ENCODE results near the gene CDH15. TPM values are rescaled to one million over a fixed set of nuclear protein-coding genes. Genes with fewer than 3 reads are reported as not detected.
A peak's percentile ranks its signal among the peaks of the same experiment; 100 is the strongest.
"Not testable (repeated sequence)": the region's sequence is repeated elsewhere in the genome, so short reads cannot be mapped to it uniquely, and the experiment has no call there.

CDH15 gene
- polyA plus RNA-seq, 1 donor: 1.1 TPM

- no CpG with 5 or more reads among the region's 10 CpGs for WGBS (ENCODE audit: insufficient coverage, low lambda C conversion rate)
- H3K27ac ChIP-seq (ENCODE audit: low read length): no peak overlapping the region
- H3K9me3 ChIP-seq (ENCODE audit: control insufficient read depth, low read depth, low read length): peaks cover 20% of the 10 kb centered on the region
- no peak overlapping the region for H3K4me3 ChIP-seq (ENCODE audit: low read length)
- DNase-seq: no peak
- H3K36me3 ChIP-seq (ENCODE audit: control insufficient read depth, insufficient read depth, low read length): peaks cover 75% of the 10 kb centered on the region
- no peaks in the 10 kb centered on the region for H3K4me1 ChIP-seq (ENCODE audit: control insufficient read depth, insufficient read depth, low read length)
- no peaks in the 10 kb centered on the region for H3K27me3 ChIP-seq (ENCODE audit: control insufficient read depth, insufficient read depth, low read length)
These were observed 53.1 kb downstream of the CDH15 start for GRCh38 chr16:89224665-89225064.

GRCh38 chr16:89230255-89230654, 58.7 kb downstream of the CDH15 start:
- Histone ChIP-seq H3K36me3 (ENCODE audit: control insufficient read depth, insufficient read depth, low read length) (peaks cover 75% of the 10 kb centered on the region), H3K4me3 (ENCODE audit: low read length) (no peak overlapping the region), H3K9me3 (ENCODE audit: control insufficient read depth, low read depth, low read length) (peaks cover 33% of the 10 kb centered on the region), H3K4me1 (ENCODE audit: control insufficient read depth, insufficient read depth, low read length) (no peaks in the 10 kb centered on the region), H3K27ac (ENCODE audit: low read length) (no peak overlapping the region), H3K27me3 (ENCODE audit: control insufficient read depth, insufficient read depth, low read length) (no peaks in the 10 kb centered on the region)
- no CpG with 5 or more reads among the region's 14 CpGs for WGBS (ENCODE audit: insufficient coverage, low lambda C conversion rate)
- DNase-seq: no peak

- Histone ChIP-seq H3K4me1 (ENCODE audit: control insufficient read depth, insufficient read depth, low read length) (no peaks in the 10 kb centered on the region), H3K27me3 (ENCODE audit: control insufficient read depth, insufficient read depth, low read length) (no peaks in the 10 kb centered on the region), H3K9me3 (ENCODE audit: control insufficient read depth, low read depth, low read length) (peaks cover 23% of the 10 kb centered on the region), H3K27ac (ENCODE audit: low read length) (no peak overlapping the region), H3K4me3 (ENCODE audit: low read length) (no peak overlapping the region), H3K36me3 (ENCODE audit: control insufficient read depth, insufficient read depth, low read length) (peaks cover 58% of the 10 kb centered on the region)
- no peak for DNase-seq
- WGBS (ENCODE audit: insufficient coverage, low lambda C conversion rate): no CpG with 5 or more reads among the region's 2 CpGs
These were observed 60.6 kb downstream of the CDH15 start for GRCh38 chr16:89232107-89232506.

GRCh38 chr16:89233678-89234490, 62.3 kb downstream of the CDH15 start:
- Histone ChIP-seq H3K9me3 (ENCODE audit: control insufficient read depth, low read depth, low read length) (peaks cover 13% of the 10 kb centered on the region), H3K4me3 (ENCODE audit: low read length) (no peak overlapping the region), H3K4me1 (ENCODE audit: control insufficient read depth, insufficient read depth, low read length) (no peaks in the 10 kb centered on the region), H3K27me3 (ENCODE audit: control insufficient read depth, insufficient read depth, low read length) (no peaks in the 10 kb centered on the region), H3K36me3 (ENCODE audit: control insufficient read depth, insufficient read depth, low read length) (peaks cover 42% of the 10 kb centered on the region), H3K27ac (ENCODE audit: low read length) (no peak overlapping the region)
- WGBS (ENCODE audit: insufficient coverage, low lambda C conversion rate): 100% methylated on average over 2 of the region's 16 CpGs
- DNase-seq: no peak

DNA sequence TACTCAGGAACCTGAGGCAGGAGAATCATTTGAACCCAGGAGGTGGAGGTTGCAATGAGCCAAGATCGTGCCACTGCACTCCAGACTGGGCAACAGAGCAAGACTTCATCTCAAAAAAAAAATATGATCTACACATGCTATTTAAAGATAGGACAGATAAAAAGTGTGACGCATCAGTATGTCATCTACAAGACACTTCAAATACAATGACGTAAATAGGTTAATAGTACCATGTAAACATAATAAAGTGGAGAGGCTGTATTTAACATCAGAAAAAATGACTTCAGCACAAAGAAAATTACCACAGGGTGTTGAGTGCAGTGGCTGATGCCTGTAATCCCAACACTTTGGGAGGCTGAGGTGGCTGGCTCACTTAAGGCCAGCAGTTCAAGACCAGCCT, 66.2 kb downstream of the CDH15 start:
- Histone ChIP-seq H3K27ac (ENCODE audit: low read length) (no peak overlapping the region), H3K9me3 (ENCODE audit: control insufficient read depth, low read depth, low read length) (no peaks in the 10 kb centered on the region), H3K4me3 (ENCODE audit: low read length) (no peak overlapping the region), H3K4me1 (ENCODE audit: control insufficient read depth, insufficient read depth, low read length) (peaks cover 5% of the 10 kb centered on the region), H3K36me3 (ENCODE audit: control insufficient read depth, insufficient read depth, low read length) (peaks cover 12% of the 10 kb centered on the region), H3K27me3 (ENCODE audit: control insufficient read depth, insufficient read depth, low read length) (no peaks in the 10 kb centered on the region)
- 100% methylated on average over 2 of the region's 3 CpGs for WGBS (ENCODE audit: insufficient coverage, low lambda C conversion rate)
- no peak for DNase-seq

GRCh38 chr16:89241187-89242007, 69.8 kb downstream of the CDH15 start:
- WGBS (ENCODE audit: insufficient coverage, low lambda C conversion rate): no CpG with 5 or more reads among the region's 39 CpGs
- Histone ChIP-seq H3K9me3 (ENCODE audit: control insufficient read depth, low read depth, low read length) (no peaks in the 10 kb centered on the region), H3K36me3 (ENCODE audit: control insufficient read depth, insufficient read depth, low read length) (no peaks in the 10 kb centered on the region), H3K4me1 (ENCODE audit: control insufficient read depth, insufficient read depth, low read length) (peaks cover 6% of the 10 kb centered on the region), H3K27ac (ENCODE audit: low read length) (peak overlapping the region; percentile 97), H3K4me3 (ENCODE audit: low read length) (peak overlapping the region; percentile 95), H3K27me3 (ENCODE audit: control insufficient read depth, insufficient read depth, low read length) (no peaks in the 10 kb centered on the region)
- peak; percentile 77 to 91 for DNase-seq

GRCh38 chr16:89242795-89243200, 71.2 kb downstream of the CDH15 start:
- Histone ChIP-seq H3K4me1 (ENCODE audit: control insufficient read depth, insufficient read depth, low read length) (peaks cover 10% of the 10 kb centered on the region), H3K27me3 (ENCODE audit: control insufficient read depth, insufficient read depth, low read length) (peaks cover 2% of the 10 kb centered on the region), H3K36me3 (ENCODE audit: control insufficient read depth, insufficient read depth, low read length) (no peaks in the 10 kb centered on the region), H3K9me3 (ENCODE audit: control insufficient read depth, low read depth, low read length) (no peaks in the 10 kb centered on the region), H3K4me3 (ENCODE audit: low read length) (no peak overlapping the region), H3K27ac (ENCODE audit: low read length) (no peak overlapping the region)
- WGBS (ENCODE audit: insufficient coverage, low lambda C conversion rate): no CpG with 5 or more reads among the region's 12 CpGs
- no peak for DNase-seq

- Histone ChIP-seq H3K27me3 (ENCODE audit: control insufficient read depth, insufficient read depth, low read length) (peaks cover 2% of the 10 kb centered on the region), H3K27ac (ENCODE audit: low read length) (no peak overlapping the region), H3K4me3 (ENCODE audit: low read length) (no peak overlapping the region), H3K4me1 (ENCODE audit: control insufficient read depth, insufficient read depth, low read length) (peaks cover 10% of the 10 kb centered on the region), H3K9me3 (ENCODE audit: control insufficient read depth, low read depth, low read length) (peaks cover 5% of the 10 kb centered on the region), H3K36me3 (ENCODE audit: control insufficient read depth, insufficient read depth, low read length) (no peaks in the 10 kb centered on the region)
- no peak for DNase-seq
- no CpG with 5 or more reads among the region's 5 CpGs for WGBS (ENCODE audit: insufficient coverage, low lambda C conversion rate)
These were observed 72.1 kb downstream of the CDH15 start for GRCh38 chr16:89243664-89244063.

DNA sequence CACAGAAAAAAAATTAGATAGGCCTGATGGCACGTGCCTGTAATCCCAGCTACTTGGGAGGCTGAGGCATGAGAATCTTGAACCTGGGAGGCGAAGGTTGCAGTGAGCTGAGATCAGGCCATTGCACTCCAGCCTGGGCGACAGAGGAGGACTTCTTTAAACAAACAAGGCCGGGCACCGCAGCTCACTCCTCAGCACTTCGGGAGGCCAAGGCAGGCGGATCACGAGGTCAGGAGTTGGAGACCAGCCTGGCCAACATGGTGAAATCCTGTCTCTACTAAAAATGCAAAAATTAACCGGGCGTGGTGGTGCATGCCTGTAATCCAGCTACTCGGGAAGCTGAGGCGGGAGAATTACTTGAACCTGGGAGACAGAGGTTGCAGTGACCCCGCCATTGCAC, 72.7 kb downstream of the CDH15 start:
- not testable (repeated sequence) for H3K36me3 ChIP-seq (ENCODE audit: control insufficient read depth, insufficient read depth, low read length); DNase-seq; H3K4me3 ChIP-seq (ENCODE audit: low read length); H3K9me3 ChIP-seq (ENCODE audit: control insufficient read depth, low read depth, low read length); H3K27ac ChIP-seq (ENCODE audit: low read length); H3K27me3 ChIP-seq (ENCODE audit: control insufficient read depth, insufficient read depth, low read length); H3K4me1 ChIP-seq (ENCODE audit: control insufficient read depth, insufficient read depth, low read length)
- WGBS (ENCODE audit: insufficient coverage, low lambda C conversion rate): no CpG with 5 or more reads among the region's 13 CpGs

GRCh38 chr16:89244754-89245153, 73.2 kb downstream of the CDH15 start:
- H3K27ac ChIP-seq (ENCODE audit: low read length): no peak overlapping the region
- WGBS (ENCODE audit: insufficient coverage, low lambda C conversion rate): no CpG with 5 or more reads among the region's 12 CpGs
- peaks cover 2% of the 10 kb centered on the region for H3K27me3 ChIP-seq (ENCODE audit: control insufficient read depth, insufficient read depth, low read length)
- H3K4me1 ChIP-seq (ENCODE audit: control insufficient read depth, insufficient read depth, low read length): peaks cover 10% of the 10 kb centered on the region
- H3K9me3 ChIP-seq (ENCODE audit: control insufficient read depth, low read depth, low read length): peaks cover 10% of the 10 kb centered on the region
- no peak for DNase-seq
- H3K4me3 ChIP-seq (ENCODE audit: low read length): no peak overlapping the region
- H3K36me3 ChIP-seq (ENCODE audit: control insufficient read depth, insufficient read depth, low read length): no peaks in the 10 kb centered on the region
